Hematopoietic multipotent progenitor cell treated with erythropoietin and hydrocortisone succinate and interleukin-3 and kit ligand, for 17 days (in vitro differentiated cells): Measurements from ENCODE around the gene LRFN3.
A peak's percentile ranks its signal among the peaks of the same experiment; 100 is the strongest.
"Not testable (repeated sequence)": the region's sequence is repeated elsewhere in the genome, so short reads cannot be mapped to it uniquely, and the experiment has no call there.

Source experiments
- DNase-seq: peaks from one replicate; pipeline ENCODE4 v3.0.0-alpha.2; 2015; ENCODE audit warnings: low spot score

The LRFN3 gene, protein sequence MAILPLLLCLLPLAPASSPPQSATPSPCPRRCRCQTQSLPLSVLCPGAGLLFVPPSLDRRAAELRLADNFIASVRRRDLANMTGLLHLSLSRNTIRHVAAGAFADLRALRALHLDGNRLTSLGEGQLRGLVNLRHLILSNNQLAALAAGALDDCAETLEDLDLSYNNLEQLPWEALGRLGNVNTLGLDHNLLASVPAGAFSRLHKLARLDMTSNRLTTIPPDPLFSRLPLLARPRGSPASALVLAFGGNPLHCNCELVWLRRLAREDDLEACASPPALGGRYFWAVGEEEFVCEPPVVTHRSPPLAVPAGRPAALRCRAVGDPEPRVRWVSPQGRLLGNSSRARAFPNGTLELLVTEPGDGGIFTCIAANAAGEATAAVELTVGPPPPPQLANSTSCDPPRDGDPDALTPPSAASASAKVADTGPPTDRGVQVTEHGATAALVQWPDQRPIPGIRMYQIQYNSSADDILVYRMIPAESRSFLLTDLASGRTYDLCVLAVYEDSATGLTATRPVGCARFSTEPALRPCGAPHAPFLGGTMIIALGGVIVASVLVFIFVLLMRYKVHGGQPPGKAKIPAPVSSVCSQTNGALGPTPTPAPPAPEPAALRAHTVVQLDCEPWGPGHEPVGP

DNA sequence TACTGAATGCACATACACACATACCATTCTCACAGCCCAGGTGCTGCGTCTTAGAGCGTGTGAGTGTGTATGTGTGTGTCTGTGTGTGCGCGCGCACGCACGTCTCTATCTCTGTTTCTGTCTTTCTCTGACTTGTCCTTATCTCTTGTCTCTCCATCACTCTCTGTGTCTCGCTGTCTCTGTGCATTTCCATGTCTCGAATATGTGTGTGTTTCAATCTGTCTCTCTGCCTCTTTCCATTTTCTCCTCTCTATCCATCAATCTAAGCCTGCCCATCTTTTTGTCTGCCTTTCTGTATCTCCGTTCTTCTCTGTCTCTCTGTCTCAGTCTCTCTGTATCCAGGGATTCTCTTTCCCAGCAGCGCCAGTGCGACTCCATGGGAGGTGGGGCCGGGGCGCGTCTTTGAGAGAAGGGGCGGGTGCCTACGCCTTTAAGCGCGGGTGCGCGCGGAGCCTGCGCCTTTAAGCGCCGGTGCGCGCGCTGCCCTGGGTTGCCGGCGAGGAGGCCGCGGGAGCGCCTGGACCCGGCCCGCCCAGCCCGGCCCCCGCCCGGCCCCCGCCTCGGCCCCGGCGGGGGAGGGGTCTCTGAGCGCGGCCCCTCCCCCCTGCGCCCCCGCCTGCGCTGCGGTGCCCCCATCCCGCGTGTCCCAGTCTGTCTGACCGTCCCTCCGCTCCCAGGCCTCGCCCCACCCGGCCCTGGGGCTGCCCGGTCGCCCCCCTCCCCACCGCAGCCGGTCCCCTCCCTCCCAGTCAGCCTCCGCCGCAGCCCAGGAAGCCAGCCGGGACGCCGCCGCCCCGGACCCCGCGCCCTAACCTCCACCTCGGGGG, at the start of gene LRFN3:
Gene LRFN3 (plus strand): TSS at position 464 of the 827 bp plus-strand sequence. CDS start 3,052 bp downstream, outside the sequence.
- DNase-seq, result no peak

DNA sequence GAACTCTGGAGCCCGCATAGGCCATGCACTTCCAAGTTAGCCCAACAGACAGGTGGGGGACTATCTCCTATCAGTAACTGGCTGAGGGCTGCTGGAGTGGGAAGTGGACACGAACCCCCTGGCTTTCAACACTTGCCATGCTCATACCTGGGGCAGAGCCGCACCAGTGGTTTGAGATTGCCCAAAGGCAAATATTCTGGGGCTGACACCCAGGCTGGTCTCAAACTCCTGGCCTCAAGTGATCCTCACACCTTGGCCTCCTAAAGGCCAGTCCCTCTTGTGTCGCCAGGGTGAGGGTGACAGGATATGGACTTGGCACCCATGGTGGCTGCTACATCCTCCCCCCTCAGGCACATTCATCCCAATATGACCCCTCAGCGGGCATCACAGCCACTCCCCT, 49.0 kb upstream of the LRFN3 start:
- DNase-seq, result no peak

DNA sequence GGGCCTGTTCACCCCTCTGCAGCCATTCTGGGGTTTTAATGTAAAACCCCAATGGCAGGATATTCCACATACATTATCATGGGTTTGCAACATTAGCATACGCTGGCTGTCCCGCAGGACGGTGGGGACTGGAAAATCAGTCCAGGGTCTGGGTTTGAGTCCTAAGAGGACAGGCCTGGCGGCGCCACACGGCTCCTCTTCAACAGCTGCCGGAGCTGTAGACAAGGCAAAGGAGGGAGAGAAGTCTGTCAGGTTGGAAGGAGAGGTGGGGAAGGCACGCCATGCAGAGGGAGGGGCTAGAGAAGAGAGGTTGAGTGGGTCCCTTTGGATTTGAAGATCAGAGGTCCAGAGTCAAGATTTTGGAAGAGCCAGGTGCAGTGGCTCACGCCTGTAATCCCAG, 47.8 kb upstream of the LRFN3 start:
- DNase-seq, result no peak

DNA sequence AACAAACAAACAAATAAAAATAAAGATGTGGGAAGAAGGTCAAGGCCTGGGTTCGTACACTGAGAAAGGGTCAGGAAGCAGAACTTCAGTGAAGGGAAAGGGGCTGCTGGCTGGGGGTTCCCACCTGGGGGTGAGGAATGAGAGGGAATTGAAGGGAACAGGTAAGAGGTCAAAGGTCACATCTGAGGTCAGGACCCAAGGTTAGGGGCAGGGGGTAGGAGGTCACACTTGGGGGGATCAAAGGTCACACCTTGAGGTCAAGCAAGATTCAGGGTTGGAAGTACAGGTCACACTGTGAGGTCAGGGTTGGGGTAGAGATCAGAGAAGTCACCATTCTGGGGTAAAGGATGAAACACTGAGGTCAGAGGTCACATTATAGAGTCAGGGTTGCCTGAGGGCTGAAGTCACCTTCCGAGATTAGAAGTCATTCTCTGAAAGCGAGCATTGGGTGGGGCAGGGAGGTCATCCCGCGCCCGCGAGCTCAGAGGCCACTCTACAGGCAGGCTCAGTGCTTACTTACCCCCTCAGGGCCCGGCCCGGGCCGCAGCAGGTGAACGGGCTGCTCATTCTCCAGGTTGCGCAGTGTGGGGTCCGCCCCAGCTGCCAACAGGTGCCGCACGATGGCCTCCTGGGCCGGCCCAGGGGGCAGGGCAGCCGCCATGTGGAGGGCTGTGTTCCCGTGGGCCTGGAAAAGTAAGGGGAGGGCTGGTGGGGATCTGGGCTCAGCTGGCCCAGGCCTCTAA, 46.6 kb upstream of the LRFN3 start:
- DNase-seq, result no peak

DNA sequence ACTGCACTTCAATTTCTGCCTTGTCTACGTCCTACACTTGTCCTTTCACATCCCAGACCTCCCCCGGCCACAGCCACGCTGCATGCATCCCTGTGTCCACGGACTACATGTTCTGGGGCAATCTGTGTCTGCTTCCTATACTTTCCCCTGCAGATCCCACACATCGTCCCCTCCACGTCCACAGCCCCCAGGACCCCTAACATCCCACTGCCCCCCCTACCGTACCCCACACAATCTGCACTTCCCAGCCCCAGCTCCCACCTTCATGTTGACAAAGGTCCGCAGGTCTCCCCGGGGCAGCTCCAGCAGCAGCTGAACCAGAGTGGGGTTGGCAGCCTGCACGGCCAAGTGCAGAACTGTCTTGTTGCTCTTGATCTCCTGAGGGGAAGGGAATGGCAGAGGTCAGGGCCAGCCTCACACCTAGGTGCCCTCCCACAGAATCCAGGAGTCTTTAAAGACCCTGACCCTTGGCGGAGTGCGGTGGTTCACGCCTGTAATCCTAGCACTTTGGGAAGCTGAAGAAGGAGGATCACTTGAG, 46.0 kb upstream of the LRFN3 start:
- no peak for DNase-seq

DNA sequence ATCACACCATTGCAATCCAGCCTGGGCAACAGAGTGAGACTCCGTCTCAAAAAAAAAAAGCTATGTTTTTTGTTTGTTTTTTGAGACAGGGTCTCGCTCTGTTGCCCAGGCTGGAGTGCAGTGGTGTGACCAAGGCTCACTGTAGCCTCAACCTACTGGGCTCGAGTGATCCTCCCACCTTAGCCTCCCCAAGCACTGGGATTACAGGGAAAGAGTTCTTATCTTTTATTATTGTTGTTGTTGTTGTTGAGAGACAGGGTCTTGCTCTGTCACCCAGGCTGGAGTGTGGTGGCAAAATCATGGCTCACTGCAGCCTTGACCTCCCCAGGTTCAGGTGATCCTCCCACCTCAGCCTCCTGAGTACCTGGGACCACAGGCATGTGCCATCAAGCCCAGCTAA, 44.4 kb upstream of the LRFN3 start:
- DNase-seq, result not testable (repeated sequence)

DNA sequence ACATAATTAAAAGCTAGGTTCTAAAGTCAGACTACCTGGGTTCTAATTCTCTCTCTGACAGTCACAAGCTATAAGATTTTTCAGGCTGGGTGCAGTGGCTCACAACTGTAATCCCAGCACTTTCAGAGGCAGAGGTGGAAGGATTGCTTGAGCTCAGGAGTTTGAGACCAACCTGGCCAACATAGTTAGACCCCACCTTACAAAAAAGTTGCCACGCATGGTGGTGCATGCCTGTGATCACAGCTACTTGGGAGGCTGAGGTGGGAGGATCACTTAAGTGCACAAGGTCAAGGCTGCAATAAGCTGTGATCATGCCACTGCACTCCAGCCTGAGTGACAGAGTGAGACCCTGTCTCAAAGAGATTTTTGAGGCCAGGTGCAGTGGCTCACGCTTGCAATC, 41.8 kb upstream of the LRFN3 start:
- DNase-seq, result no peak

DNA sequence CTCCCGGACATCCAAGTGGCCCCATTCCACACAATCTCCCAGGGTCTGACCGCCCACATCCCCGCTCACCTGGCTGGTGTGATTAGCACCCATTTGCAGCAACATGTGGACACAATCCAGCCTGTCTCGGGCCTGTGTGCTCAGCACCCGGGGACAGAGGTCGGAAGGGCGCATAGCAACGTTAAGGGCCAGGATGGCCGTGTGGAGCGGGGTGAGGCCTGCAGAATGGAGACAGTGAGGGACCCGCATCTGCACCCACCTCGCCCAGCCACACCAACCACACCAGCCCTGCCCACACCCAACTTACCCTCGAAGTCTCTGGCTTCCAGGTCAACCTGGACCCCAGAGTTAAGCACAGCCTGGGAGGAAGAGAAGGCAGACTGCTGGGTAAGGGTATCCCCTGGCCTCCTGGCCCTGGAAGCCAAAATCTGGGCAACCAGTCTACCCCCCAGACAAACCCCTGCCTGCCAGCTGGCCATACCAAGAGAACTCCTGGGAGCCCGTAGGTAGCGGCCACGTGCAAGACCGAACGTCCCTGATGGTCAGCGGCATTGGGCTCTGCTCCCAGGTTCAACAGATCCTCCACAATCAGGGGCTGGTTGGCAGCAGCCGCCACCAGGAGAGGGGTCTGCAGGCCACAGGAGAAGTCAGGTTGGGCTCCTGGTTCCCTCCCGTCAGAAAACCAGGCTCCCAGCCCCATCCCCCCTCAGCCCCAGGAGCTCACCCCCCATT, 40.1 kb upstream of the LRFN3 start:
- DNase-seq, result no peak

DNA sequence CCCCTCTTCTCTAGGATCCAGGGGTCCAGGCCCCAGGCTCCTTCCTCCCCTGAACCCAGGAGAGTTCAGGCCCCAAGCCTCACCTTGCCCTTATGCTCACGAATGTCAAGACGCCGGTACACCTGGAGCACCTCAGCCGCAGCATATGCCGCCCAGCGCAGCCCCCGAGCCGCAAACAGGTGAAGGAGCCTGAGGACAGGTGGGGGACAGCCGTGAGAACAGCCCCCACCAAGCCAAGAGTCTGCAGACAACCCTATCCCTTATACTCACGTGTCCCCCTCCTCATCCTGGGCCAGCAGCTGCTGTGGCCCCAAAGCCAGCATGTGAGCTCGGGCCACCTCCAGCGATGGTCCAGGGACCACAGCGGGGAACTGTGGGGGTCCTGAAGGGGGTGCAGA, 39.5 kb upstream of the LRFN3 start:
- DNase-seq, result no peak

DNA sequence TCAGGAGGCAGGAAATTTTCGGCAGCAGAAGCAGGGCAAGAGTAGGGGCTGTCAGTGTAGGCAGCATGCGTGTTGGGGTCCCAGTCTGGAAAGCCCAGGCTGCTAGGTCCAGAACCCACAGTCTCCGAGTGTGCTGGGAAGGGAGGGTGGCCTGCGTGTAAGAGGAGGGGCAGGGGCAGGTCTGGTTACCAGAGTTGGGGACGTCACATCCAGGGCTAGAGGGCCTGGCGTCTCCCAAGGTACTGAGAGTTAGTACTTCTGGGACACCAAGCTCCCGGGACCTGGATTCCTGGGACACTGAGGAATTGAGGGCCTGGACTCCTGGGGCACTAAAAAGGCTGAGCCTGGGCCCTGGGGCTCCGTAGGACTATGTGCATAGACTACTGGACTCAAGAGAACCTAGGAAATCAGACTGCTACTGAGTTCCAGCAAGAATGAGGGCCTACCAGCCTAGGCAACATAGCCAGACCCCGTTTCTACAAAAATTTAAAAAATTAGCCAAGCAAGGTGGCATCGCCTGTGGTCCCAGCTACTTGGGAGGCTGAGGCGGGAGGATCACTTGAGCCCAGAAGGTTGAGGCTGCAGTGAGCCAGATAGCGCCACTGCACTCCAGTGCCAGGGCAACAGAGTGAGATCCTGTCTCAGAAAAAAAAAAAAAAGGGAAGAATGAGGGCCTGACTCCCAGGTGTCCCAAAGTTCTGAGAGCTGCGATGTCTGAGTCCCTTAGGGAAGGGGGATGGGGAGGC, 38.3 kb upstream of the LRFN3 start:
- DNase-seq, result no peak

DNA sequence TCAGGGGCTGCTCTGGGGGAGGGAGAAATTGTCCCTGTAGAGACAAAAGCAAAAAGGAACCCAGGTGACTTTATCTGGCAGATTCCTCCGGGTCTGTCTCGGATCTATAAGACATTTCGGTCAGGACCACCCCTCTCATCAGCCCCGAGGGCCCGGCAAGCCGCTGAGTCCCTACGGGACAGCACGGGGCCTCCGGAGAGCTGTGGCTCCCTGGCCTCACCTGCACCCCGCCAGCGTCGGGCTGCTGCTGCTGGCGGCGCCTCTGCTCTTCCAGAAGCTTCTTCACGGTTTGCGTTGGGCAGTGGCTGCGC, 37.7 kb upstream of the LRFN3 start:
- no peak for DNase-seq

DNA sequence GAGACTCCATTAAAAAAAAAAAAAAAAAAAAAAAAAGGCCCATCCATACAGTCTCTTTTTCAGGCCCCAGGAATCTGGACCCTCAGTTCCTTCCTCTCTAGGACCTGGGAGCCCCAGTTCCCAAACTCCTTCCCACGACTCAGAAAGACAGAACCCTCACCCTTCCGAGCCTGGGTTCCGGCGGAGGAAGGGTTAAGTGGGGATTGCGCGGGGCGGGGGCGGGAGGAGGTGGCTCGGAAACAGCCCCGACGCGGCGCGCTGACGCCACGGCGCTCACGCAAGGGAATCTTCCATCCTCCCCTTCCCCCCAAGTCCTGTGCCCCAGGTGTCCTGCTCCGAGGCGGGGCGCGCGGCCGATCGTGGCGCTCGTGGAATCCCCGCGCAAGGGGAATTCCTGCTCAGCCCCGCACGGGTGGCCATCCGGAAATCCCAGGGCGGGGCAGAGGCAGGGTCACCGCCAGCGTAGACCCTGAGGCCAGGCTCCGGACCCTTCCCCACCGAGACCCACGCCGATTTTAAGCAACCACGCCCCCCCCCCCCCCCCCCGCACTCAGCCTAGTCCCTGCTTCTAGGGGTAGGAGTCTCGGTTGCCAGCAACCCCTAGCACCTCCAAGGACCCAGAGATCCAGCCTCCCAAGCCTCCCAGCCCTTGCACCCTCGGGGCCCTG, 36.5 kb upstream of the LRFN3 start:
- peak; percentile 13 for DNase-seq

DNA sequence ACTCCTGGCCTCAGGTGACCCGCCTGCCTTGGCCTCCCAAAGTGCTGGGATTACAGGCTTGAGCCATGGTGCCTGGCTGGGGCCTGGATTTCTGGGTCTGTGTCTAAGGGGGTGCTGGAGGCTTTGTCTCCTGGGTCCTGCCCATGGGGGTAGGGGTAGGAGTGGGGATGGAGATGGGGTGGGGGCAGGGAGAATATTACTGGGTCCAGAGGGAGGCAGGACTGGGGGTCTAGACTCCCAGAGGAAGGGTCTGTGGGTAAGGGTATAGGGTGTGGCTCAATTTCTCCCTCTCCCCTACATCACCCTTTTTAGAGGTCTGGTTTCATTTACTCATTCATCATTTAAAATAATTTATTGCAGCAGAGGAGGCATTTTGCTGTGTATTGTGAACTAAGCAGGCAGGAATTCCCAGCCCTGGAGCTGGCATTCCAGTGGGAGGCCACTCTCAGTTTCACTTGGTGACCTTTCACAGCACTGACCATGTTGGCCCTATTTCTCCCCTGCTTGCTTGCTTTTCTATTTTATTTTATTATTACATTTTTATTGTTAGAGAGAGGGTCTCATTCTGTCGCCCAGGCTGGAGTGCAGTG, 35.0 kb upstream of the LRFN3 start:
- no peak for DNase-seq

DNA sequence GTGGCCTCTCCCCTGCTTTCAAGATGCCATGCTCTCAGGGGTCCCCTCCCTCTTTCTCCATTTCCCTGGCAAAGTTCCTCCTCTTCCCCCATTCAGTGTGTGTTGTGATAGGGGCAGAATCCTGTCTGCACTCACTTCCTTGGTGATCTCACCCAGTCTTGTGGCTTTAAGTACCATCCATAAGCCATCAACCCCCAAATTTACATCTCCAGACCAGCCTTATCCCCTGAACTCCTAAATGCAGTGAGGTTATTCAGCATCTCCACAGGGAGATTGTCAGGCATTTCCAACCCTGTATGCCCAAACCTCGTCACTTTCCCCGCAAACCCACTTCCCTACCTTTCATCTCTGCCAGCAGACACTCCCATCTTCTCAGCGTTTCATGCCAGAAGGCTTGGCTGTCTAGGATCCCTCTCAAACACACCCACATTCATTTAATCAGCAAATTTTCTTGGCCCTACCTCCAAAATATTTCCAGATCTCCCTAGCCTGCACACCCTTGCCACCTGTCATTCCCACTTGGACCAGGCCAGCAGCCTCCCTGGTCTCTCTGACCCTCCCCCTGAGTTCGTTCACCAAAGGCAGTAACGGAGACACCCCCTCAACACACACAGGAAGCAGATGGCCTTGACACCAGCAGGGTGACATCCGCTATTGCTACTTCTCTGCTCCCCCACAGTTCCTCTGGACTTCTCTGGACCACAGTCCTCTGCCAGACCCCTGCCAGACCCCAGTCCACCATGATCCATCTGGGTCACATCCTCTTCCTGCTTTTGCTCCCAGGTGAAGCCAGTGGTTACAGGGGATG, 34.1 kb upstream of the LRFN3 start, which contains the start of gene HCST:
Gene HCST (plus strand): TSS at position 676 of the 808 bp plus-strand sequence. CDS start 65 bp downstream, at position 741.
- DNase-seq, result no peak

DNA sequence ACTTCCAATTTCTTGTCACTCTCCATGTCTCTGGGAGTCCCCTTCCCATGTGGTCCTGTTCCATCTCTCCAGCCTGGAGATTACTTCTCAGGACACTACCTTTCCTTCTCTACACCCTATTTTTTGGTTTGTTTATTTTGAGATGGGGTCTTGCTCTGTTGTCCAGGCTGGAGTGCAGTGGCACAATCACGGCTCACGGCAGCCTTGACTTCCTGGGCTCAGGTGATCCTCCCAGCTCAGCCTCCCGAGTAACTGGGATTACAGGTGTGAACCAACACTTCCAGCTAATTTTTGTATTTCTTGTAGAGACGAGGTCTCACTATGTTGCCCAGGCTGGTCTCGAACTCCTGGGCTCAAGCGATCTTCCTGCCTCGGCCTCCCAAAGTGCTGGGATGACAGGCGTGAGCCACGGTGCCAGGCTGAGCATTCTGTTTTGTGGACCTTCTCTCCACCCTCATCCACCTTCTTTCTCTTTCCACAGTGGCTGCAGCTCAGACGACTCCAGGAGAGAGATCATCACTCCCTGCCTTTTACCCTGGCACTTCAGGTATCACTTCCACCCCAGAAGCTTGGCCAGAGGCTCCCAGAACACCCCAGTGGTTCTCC, 33.2 kb upstream of the LRFN3 start:
- DNase-seq, result no peak

DNA sequence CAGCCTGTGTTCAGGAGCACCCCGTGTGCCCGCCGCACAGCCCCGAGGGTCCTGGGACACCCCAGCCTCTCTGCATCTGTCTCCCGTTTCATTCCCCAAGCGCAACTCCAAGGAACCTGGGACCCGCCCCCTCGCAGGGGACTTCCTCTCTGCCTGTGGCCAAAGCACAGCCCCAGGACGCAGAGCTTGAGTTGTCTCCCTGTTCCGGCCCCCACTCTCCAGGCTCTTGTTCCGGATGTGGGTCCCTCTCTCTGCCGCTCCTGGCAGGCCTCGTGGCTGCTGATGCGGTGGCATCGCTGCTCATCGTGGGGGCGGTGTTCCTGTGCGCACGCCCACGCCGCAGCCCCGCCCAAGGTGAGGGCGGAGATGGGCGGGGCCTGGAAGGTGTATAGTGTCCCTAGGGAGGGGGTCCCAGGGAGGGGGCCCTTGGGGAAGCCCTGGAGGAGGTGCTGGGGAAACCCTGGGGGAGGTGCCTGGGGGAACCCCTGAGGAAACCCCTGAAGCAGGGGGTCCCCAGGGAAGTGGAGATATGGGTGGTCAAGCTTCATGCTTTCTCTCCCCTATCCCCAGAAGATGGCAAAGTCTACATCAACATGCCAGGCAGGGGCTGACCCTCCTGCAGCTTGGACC, 32.5 kb upstream of the LRFN3 start:
- no peak for DNase-seq

DNA sequence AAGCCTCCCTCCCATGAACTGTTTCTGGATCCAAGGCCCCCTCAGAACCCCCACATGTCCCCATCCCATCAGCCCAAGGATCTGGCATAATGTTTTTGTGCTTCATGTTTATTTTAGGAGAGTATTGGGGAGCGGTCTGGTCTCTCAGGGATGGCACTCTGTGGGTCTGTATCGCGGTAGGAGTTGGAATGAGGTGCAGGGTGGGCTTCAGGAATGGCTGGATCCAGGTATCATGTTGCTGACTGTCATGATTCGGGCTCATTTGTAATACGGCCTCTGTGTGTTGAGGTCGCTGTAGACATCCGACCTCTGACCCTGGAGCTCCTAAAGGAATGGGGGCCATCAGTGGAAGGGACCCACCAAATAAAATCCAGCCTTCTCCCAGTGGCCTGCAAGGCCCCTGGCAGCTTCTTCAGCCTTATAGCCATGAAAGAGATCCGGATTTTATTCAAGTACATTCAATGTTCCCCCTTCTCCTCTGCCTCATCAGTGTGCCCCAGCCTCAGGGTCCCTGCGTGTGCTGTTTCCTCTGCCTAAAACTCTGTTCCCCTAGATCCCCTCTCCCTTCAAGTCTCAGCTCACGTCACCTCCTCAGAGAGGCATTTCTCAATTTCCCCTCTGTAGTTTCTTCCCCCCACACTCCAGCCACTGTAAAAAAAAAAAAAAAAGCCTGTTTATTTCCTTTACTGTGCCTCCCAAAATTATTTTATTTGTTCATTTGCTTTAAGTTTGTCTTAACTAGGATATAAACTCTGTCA, 31.7 kb upstream of the LRFN3 start:
- no peak for DNase-seq
